Dermis microvascular lymphatic vessel endothelial cell (primary cell): ENCODE measurements around the gene MRPL51. TPM values are rescaled to one million over a fixed set of nuclear protein-coding genes. Genes with fewer than 3 reads are reported as not detected.

Experiments used
- DNase-seq, 2 donors: peaks; one replicate each; pipeline versions ENCODE4 v3.0.0 to v3.0.0-alpha.2; 2010; ENCODE audit warnings: low read depth in 2 of 2
- total RNA-seq: library from RNA; depleted of rRNA; stranded (reverse); fragments of >200 nt; gene quantifications from 2 replicates; pipeline ENCODE4 v1.2.1, GENCODE V29; 2014

MRPL51 gene
- total RNA-seq, 1 donor from 2014 or later, result 106 TPM

DNA sequence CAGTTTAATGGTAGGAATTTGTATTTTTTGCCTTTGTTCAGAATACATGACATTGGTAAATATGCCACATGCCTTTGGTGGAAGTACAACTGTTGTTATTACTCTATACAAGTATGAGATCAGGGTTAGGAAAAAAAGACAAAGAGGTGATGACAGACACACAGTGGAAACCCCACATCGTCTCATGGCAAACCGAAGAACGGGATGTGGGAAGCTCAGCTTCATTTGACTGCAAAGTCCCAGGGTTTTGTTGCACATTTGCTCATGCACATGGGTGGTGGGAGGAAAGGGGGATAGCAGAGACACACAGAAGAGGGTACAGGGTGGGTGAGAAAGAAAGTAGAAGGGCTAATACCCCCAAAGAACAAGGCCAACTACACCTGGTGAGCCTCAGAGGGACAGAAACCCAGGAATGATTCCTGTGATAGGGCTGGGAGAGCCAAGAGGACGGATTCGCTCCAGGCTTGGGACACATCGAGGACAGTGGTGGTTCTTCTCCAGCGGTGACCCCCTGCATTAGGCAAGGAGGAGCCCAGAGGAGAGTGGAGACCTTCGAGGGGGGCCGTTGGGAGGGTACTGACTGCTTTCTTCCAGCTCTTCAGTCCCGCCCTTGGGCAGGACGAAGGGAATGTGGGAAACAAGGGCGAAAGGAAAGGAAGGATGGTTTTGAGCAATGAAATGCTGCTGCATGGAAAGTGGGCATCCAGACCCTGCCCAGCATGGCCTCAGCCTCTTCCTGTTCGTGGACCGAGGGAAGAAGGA, 30.6 kb downstream of the MRPL51 start:
- peak; percentile 88 to 89 for DNase-seq

DNA sequence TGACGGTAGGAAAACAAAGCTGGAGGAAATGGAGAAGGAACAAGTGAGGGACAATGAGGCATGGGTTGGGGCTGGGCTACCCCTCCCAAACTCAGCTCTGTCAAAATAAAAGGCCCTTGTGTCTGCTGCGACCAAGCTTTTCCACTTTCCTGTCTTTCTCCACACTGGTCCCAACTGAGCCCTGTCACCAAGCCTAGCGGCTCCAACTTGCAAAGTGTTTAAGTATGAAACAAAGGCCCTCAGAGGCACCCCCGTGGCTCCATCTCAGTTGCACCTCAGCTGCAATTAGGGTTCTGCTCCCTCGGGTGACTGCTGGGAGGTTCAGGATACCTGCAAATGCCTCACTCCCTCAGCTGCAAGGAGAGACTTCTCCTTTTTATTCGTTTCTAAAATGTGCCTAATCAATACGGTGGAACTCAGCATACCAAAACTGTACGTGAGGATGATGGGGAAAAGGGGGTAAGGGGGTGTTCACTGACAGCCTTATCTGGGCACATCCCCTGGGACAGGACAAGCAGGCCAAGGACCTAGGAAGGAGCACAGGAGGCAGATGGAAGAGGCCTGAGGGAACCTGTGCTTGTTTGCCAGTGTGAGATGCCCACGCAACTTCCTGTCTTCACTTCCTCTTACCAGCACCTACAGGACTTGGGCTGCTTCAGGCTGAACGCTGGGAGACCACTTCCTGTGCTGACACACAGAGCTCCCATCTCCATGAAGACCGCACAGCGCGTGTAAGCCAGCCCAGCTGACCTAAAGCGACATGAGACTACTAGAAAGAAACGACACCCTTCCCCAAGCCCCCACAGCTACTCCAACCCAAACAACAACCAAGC, 31.4 kb downstream of the MRPL51 start:
- peak in 1 of 2 donors; percentile 78 for DNase-seq

DNA sequence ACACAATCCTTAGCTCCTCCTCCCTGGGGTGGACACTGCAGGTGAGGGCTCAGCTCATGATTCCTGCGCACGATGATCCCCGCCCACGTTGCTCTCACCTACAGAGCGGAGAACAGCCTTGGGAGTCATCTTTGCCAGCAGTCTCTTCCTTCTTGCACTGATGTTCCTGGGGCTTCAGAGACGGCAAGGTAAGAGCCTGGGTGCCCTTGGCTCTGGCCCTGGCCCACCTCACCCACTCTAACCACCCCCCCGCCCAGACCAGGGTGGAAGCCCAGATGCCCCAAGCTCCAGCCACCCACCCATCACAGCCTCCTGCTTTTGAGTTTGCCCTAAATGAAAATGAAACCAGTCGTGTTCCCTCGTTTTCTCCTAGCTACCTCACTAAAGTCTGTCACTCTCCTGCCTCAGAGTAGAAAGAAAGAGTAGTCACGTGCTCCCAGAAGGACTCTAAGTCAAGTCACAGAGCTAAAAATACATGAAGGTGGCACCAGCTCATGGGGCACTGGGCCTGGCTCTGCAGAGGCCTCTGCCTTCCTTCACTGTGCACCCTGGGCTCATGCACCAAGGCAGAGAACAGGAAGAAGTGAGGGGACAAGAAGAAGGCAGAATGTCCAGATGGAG, 32.2 kb downstream of the MRPL51 start:
- no peak for DNase-seq

DNA sequence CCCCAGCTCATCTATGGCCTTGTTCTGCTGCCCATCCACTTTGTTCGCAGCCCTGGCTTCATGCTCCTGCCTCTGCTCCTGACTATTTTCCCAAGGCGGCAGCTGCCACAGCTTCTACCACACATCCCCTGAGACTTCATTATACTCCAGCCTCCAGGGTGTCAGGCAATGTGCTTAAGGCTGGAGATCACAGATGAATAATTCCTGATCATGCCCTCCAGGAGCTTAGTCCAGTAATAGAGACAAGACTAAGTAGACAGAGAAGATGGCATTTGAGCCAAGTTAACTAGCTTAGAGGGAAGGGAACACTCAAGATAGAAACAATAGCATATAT, 34.1 kb downstream of the MRPL51 start:
- no peak for DNase-seq

DNA sequence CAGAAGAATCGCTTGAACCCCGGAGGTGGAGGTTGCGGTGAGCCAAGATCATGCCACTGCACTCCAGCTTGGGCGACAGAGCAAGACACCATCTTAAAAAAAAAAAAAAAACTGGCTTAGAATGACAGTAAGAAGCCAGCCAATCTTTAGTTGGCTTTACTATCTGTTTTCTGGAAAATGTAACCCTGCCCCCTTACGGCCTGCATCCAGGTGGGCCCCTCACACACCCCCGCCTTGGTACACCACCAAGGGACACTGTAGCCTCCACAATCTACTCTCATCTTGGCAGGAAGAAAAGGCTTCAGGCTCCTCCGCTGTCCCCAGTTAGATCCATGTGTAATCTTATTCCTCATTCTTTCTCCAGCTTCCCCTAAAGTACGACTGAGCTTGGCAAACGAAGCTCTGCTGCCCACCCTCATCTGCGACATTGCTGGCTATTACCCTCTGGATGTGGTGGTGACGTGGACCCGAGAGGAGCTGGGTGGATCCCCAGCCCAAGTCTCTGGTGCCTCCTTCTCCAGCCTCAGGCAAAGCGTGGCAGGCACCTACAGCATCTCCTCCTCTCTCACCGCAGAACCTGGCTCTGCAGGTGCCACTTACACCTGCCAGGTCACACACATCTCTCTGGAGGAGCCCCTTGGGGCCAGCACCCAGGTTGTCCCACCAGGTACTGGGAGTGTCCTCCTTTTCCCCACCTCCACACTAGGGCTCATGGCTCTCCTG, 34.6 kb downstream of the MRPL51 start:
- no peak for DNase-seq

DNA sequence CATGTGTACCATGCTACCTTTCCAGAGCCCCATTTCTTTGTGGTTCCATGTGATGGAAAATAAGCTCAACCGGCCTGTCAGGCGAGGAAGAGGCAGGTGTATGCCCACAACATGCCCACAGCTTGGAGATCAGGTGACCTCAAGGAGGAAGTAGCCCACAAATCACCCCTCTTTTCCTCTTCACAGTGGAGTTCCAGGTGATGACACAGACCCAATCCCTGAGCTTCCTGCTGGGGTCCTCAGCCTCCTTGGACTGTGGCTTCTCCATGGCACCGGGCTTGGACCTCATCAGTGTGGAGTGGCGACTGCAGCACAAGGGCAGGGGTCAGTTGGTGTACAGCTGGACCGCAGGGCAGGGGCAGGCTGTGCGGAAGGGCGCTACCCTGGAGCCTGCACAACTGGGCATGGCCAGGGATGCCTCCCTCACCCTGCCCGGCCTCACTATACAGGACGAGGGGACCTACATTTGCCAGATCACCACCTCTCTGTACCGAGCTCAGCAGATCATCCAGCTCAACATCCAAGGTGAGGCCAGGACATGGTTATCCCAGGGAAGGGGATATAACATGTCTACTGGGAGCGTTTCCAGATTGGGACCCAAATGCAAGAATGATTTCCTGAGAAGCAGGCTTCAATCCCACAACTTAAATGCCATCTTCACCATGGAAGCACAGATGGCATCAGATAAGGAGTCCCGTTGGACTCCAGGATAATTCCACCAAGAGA, 35.7 kb downstream of the MRPL51 start:
- DNase-seq, result no peak

DNA sequence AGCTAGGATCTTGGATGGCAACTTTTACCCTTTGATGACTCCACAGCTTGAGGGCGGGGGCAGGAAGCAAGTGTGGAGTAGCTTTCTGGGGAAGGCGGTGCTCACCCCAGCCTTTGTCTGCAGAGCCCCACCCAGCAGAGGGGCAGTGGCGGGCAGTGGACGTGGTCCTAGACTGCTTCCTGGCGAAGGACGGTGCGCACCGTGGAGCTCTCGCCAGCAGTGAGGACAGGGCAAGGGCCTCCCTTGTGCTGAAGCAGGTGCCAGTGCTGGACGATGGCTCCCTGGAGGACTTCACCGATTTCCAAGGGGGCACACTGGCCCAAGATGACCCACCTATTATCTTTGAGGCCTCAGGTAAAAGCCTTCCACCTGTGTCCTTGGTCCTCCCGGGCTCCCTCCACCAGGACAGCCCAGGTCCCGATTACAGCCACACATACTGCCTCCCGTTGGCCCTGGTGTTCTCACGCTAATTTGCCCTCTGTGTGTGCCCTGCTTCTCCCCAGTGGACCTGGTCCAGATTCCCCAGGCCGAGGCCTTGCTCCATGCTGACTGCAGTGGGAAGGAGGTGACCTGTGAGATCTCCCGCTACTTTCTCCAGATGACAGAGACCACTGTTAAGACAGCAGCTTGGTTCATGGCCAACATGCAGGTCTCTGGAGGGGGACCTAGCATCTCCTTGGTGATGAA, 40.0 kb downstream of the MRPL51 start:
- peak in 1 of 2 donors; percentile 50 for DNase-seq

DNA sequence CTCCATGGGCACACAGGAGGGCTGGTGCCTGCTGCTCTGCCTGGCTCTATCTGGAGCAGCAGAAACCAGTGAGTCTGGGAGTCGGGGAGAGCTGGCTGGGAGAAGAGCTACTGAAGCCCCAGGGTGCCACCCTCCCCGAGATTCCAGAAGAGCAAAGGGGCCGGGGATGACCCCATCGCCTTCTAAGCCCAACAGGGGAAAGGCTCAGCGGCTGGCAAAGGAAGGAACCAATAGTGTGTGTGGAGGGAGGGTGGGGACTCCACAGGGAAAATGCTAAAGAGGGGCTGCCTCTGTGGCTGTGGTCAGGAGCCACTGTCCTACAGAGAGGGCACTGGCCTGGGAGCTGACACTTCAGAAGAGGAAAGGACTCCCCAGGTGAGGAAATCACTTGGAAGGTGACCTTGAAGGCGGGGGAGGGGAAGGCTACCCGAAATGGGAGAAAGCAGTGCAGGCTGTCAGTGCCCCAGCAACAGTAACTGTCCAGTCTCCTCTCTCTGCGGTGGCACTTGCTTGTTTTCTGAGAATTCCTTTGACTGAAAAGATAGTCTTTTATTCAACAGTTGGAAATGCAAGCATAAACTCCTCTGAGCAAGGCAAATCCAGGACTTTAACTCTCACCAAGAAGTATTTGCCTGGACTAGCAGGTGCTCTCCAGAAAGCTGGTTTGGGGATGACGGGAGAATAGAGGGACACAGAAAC, 40.7 kb downstream of the MRPL51 start:
- no peak for DNase-seq

DNA sequence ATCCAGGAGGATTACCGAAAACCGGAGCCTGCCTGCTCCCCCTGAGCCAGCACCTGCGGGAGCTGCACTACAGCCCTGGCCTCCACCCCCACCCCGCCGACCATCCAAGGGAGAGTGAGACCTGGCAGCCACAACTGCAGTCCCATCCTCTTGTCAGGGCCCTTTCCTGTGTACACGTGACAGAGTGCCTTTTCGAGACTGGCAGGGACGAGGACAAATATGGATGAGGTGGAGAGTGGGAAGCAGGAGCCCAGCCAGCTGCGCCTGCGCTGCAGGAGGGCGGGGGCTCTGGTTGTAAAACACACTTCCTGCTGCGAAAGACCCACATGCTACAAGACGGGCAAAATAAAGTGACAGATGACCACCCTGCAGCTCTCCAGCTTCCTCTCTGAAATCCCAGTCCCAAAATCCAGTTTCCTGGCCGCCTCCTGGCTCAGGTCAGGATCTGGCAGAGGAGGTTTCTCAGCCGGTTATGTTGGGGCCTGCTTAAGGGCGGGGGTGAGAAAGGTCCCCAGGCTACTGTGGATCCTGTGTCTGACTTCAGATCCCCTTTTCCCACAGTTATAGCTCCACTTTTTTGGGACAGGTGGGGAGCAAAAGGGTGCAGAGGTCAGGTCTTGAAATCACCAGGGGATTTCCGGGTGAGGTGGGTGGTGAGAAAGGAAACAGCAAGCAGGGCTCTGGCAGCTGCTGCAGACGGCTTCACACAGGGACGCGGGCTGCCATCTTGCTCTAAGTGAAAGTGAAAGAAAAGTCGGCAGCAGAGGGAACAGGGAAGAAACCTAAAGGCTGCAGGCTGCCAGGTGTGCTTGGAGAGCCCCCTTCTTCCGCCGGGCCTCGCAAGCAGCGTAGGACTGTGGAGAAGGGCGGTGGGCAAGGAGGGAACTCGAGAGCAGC, 41.5 kb downstream of the MRPL51 start, which contains the start of gene TAPBPL:
Gene TAPBPL, plus strand, starts transcription at position 695 of the 897 bp plus-strand sequence. CDS start 207 bp downstream, outside the sequence.
- peak; percentile 92 to 94 for DNase-seq

DNA sequence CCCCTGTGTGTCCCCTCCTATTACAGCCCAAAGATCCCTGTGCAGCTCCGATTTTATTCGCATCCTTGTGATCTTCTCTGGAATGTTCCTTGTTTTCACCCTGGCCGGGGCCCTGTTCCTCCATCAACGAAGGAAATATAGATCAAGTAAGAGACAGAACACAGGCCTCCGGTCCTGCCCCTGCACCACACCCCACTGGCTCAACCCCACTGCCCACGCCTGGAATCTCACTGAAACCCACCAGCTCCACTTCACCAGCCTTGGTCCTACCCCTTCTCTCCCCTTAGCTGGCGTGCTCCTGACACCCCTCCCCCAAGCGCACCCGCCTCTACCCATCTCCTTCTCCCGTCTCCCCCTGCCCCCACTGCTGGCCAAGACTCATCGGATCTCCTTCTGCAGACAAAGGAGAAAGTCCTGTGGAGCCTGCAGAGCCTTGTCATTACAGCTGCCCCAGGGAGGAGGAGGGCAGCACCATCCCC, 42.2 kb downstream of the MRPL51 start:
- DNase-seq, result no peak

DNA sequence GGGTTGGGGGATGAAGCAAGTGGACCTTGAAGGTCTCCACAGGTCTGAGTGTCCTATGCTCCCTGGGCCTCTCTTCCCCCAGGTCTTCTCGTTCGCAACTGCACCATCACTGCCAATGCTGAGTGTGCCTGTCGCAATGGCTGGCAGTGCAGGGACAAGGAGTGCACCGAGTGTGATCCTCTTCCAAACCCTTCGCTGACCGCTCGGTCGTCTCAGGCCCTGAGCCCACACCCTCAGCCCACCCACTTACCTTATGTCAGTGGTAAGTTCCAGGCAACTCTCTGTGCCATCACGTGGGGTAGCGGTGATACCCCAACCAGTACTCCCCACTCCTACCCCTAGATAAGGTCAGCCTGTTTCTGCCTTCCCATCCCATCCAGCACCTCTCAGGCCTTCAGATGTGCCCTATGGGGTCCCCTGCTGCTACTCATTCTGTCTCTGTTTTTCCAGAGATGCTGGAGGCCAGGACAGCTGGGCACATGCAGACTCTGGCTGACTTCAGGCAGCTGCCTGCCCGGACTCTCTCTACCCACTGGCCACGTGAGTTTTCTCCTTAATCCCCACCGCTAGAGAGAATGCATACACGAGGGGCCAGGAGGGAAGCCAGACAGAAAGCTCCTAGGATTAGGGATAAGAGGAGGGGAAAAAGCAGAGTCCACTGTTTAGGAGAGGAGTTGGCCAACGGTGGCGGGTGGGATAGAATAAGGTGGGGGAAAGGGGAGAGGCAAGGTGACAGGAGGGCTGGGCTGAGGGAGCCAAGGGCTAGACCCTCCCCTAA, 42.8 kb downstream of the MRPL51 start:
- DNase-seq, result no peak

DNA sequence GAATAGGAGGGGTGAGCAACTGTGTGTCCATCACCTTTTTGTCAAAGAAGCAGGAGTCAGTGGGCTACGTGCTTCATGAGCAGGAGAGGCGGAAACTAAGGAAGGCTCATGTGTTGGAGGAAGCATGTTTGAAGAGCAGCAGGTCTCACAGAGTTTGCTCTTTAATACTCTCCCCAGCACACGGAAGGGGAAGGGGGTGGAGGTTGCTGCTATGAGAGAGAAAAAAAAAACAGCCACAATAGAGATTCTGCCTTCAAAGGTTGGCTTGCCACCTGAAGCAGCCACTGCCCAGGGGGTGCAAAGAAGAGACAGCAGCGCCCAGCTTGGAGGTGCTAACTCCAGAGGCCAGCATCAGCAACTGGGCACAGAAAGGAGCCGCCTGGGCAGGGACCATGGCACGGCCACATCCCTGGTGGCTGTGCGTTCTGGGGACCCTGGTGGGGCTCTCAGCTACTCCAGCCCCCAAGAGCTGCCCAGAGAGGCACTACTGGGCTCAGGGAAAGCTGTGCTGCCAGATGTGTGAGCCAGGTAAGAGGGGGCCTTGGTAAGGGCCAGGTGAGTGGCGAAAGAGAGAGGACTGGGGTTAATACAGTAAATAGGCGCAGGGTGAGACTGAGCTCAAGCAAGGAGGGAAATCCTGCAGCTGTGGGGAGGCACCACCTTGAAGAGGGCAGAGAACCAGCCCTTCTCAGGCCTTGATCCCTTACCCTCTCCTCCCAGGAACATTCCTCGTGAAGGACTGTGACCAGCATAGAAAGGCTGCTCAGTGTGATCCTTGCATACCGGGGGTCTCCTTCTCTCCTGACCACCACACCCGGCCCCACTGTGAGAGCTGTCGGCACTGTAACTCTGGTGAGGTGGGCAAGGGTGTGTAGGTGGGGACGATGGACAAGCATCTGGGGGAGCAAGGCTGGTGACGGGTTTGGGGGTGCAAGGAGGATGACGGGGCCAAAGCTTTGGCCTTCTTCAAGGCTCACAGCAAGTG, 48.1 kb downstream of the MRPL51 start, which contains the start of gene CD27:
Gene CD27, plus strand, starts transcription at position 252 of the 985 bp plus-strand sequence. Its CDS starts 141 bp downstream, at position 393.
- no peak for DNase-seq

DNA sequence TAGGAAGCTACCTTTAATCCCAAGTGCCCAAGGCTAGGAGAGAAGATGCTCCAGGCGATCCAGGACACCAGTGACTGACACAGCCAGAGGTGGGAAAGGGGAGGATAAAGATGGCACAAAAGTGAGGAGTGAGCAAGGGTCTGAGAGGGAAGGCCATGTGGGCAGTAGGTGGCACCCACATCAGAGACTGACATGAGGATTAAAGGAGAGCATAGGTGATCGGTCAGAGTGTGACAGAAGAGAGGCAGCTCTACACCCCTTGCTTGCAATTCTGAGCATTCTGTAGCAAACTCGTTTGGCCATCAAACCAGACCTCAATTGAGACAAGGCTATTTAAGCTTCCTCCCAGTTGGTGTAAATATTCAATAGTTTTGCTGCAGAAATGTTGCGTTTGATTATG, 49.0 kb downstream of the MRPL51 start:
- no peak for DNase-seq

DNA sequence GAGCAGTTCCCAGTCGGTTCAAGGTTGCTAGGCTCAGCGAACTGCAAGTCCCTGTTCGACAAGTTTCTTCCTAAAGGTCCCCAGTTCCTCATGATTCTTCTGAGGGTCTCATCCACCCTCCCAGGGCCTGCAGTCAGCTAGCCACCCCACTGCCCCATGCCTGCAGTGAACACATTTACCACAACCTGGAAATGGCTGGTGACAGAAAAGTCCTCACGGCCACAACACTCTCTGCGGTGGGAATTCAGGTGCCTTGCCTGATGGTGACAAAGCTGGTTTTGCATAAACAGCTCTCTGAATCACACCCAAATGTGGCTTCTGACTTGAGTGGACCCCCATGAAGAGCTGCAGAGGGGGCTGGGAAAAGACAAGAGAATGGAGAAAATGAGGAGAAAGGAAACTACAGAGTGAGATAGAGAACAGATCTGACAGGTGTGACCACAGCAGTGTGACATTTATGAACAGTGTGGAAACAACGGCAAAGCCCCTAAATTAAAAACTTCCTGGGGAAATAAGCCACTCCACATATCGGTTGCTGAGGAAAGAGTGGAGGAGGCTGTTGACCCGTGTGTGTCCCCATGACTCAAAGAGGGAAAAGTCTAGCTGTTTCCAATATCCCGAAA, 49.6 kb downstream of the MRPL51 start:
- no peak for DNase-seq

DNA sequence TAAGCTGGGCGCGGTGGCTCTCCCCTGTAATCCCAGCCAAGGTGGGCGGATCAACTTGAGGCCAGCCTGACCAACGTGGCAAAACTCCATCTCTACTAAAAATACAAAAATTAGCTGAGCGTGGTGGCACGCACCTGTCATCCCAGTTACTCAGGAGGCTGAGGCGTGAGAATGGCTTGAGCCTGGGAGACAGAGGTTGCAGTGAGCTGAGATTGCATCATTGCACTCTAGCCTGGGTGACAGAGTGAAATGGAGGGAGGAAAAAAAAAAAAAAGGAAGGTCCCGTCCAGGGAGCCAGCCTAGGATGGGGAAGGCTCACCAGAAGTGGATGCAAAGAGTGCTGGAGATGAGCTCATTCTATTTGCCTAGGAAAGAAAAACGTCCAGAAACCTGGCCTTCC, 50.2 kb downstream of the MRPL51 start:
- no peak for DNase-seq
